CD14-positive monocyte (primary cell): ENCODE results near the gene TIMM17B. TPM values are rescaled to one million over a fixed set of nuclear protein-coding genes. Genes with fewer than 3 reads are reported as not detected.

Experiments used
- DNase-seq, 3 donors: peaks; one replicate each; pipeline ENCODE4 v3.0.0-alpha.2; 2011 to 2022
- H2AFZ ChIP-seq: 2 replicates; pipeline ENCODE4 v1.6.0; 2012; ENCODE audit warnings: mild to moderate bottlenecking, low read depth, low read length, inconsistent platforms; ENCODE audit not compliant: insufficient read depth, poor library complexity, severe bottlenecking
- H3K27ac ChIP-seq, 2 donors: 1 replicate in 1 of 2; 2 replicates in 1 of 2; pipeline ENCODE4 v1.5.1; 2012 to 2013; ENCODE audit warnings: low read length in 2 of 2, control low read depth in 1 of 2, inconsistent platforms in 1 of 2, low read depth in 1 of 2, mild to moderate bottlenecking in 1 of 2
- H3K27me3 ChIP-seq, 2 donors: one replicate each; pipeline versions ENCODE4 v1.6.0 to v1.6.1; 2011 to 2013; ENCODE audit warnings: low read length in 2 of 2; ENCODE audit not compliant: control insufficient read depth in 2 of 2, insufficient read depth in 2 of 2
- H3K36me3 ChIP-seq, 2 donors: replicated peaks in 1 of 2; 1 replicate in 1 of 2; 2 replicates in 1 of 2; pipeline versions ENCODE4 v1.5.1 to v1.6.1; 2012 to 2013; ENCODE audit warnings: low read length in 2 of 2, control low read depth in 1 of 2, inconsistent platforms in 1 of 2, mild to moderate bottlenecking in 1 of 2; ENCODE audit not compliant: insufficient read depth in 2 of 2, control insufficient read depth in 1 of 2
- H3K4me1 ChIP-seq, 2 donors: 1 replicate in 1 of 2; 2 replicates in 1 of 2; pipeline versions ENCODE4 v1.5.1 to v1.6.1; 2012 to 2013; ENCODE audit warnings: low read length in 2 of 2, control low read depth in 1 of 2, inconsistent platforms in 1 of 2, mild to moderate bottlenecking in 1 of 2, moderate library complexity in 1 of 2; ENCODE audit not compliant: insufficient read depth in 2 of 2, control insufficient read depth in 1 of 2
- H3K4me2 ChIP-seq: replicated peaks from 2 replicates; pipeline ENCODE3; 2012; ENCODE audit warnings: low read length, moderate library complexity, mild to moderate bottlenecking; ENCODE audit not compliant: poor library complexity, severe bottlenecking; ENCODE audit errors: extremely low read depth
- H3K4me3 ChIP-seq, 3 experiments: fragments of 200-600 bp in 1 of 3; sonication (generic) in 1 of 3; replicated peaks in 1 of 3; 1 replicate in 2 of 3; 2 replicates in 1 of 3; pipeline ENCODE4 v1.5.1; 2011 to 2013; ENCODE audit warnings: low read length in 3 of 3, mild to moderate bottlenecking in 3 of 3, control low read depth in 2 of 3, low read depth in 2 of 3, inconsistent platforms in 1 of 3, moderate library complexity in 1 of 3
- H3K79me2 ChIP-seq: 2 replicates; pipeline ENCODE4 v1.6.0; 2012; ENCODE audit warnings: mild to moderate bottlenecking, control low read depth, inconsistent platforms, low read length, moderate library complexity; ENCODE audit not compliant: insufficient read depth
- H3K9ac ChIP-seq: 2 replicates; pipeline ENCODE4 v1.6.0; 2017; ENCODE audit warnings: low read length, mild to moderate bottlenecking; ENCODE audit not compliant: insufficient read depth, poor library complexity, severe bottlenecking
- H3K9me3 ChIP-seq, 2 donors: replicated peaks in 1 of 2; 1 replicate in 1 of 2; 2 replicates in 1 of 2; pipeline versions ENCODE4 v1.5.1 to v1.6.1; 2012 to 2013; ENCODE audit warnings: low read length in 2 of 2, control low read depth in 1 of 2; ENCODE audit not compliant: control insufficient read depth in 1 of 2, insufficient read depth in 1 of 2
- H4K20me1 ChIP-seq: 2 replicates; pipeline ENCODE4 v1.6.0; 2012; ENCODE audit warnings: mild to moderate bottlenecking, low read length, control low read depth, moderate library complexity; ENCODE audit not compliant: insufficient read depth
- H3K27ac Mint-ChIP-seq, 7 donors: one replicate each; pipeline ENCODE4 v1.8.0; 2020; ENCODE audit warnings: mild to moderate bottlenecking in 7 of 7, mixed read lengths in 7 of 7, moderate library complexity in 6 of 7, inconsistent platforms in 2 of 7
- H3K27me3 Mint-ChIP-seq, 3 donors: one replicate each; pipeline ENCODE4 v1.8.0; 2021 to 2022; ENCODE audit warnings: low read depth in 3 of 3, mild to moderate bottlenecking in 3 of 3, mixed read lengths in 3 of 3, moderate library complexity in 3 of 3, inconsistent platforms in 1 of 3
- H3K36me3 Mint-ChIP-seq, 2 donors: one replicate each; pipeline ENCODE4 v1.8.0; 2020; ENCODE audit warnings: mixed read lengths in 2 of 2, inconsistent platforms in 1 of 2, mild to moderate bottlenecking in 1 of 2
- H3K4me1 Mint-ChIP-seq: one replicate; pipeline ENCODE4 v1.8.0; 2020; ENCODE audit warnings: mild to moderate bottlenecking, mixed read lengths
- H3K4me3 Mint-ChIP-seq, 2 donors: one replicate each; pipeline ENCODE4 v1.8.0; 2020; ENCODE audit warnings: mild to moderate bottlenecking in 2 of 2, mixed read lengths in 2 of 2, moderate library complexity in 1 of 2
- H3K9me3 Mint-ChIP-seq, 7 donors: one replicate each; pipeline ENCODE4 v1.8.0; 2020 to 2022; ENCODE audit warnings: mixed read lengths in 7 of 7, mild to moderate bottlenecking in 6 of 7, moderate library complexity in 6 of 7, inconsistent platforms in 2 of 7
- CTCF ChIP-seq: fragments of 200-600 bp; IDR thresholded peaks from one replicate; pipeline ENCODE4 v1.8.0; 2022; ENCODE audit warnings: antibody characterized with exemption, mild to moderate bottlenecking
- WGBS: methylation state at CpG from one replicate; pipeline ENCODE4 v1.1.5; 2013; ENCODE audit warnings: missing lambda C conversion rate; ENCODE audit not compliant: insufficient coverage; 5-methylcytosine and 5-hydroxymethylcytosine counted together
- intact Hi-C, 2 donors: fragments of 100-400 bp; cut with micrococcal nuclease; formaldehyde crosslinking; loops; one replicate each; pipeline versions ENCODE4 v1.15.0 to v1.15.1; 2023
- polyA plus RNA-seq, 3 donors: library from polyadenylated mRNA; depleted of rRNA in 1 of 3; unstranded in 2 of 3; stranded (reverse) in 1 of 3; fragments of 300-500 nt in 2 of 3; fragments of >200 nt in 1 of 3; fragmentation: Illumina TruSeq in 2 of 3; gene quantifications; 1 replicate in 2 of 3; 2 replicates in 1 of 3; pipeline ENCODE4 v1.2.3, GENCODE V29; 2012 to 2021

TIMM17B gene
- polyA plus RNA-seq, 3 donors: 52.2 to 86.9 (median 86.8) TPM

DNA sequence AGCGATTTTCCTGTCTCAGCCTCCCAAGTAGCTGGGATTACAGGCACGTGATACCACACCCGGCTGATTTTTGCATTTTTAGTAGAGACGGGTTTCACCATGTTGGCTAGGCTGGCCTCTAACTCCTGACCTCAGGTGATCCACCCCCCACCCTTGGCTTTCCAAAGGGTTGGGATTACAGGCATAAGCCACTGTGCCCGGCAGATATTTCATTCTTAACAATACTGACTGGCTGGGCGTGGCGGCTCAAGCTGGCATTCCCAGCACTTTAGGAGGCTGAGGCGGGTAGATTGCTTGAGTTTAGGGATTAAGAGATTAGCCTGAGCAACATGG lies 1.5 kb upstream of the TIMM17B start:
- Histone ChIP-seq H3K27ac (no peak overlapping the region), H3K79me2 (peaks cover 32% of the 10 kb centered on the region), H3K9me3 (no peaks in the 10 kb centered on the region), H3K9ac (no peak overlapping the region), H3K4me3 (no peak overlapping the region), H3K4me2 (no peak overlapping the region), H4K20me1 (peaks cover 31% of the 10 kb centered on the region), H3K36me3 (peaks cover 27 to 50% of the 10 kb centered on the region in 2 donors), H3K27me3 (no peaks in the 10 kb centered on the region), H2AFZ (no peak overlapping the region), H3K4me1 (peaks cover 19 to 23% of the 10 kb centered on the region in 2 donors)
- Mint-ChIP-seq H3K9me3 (peaks cover 0 to 28% (median 2%) of the 10 kb centered on the region in 7 donors), H3K36me3 (peaks cover 40 to 41% of the 10 kb centered on the region in 2 donors), H3K4me3 (no peak overlapping the region), H3K27ac (no peak overlapping the region), H3K27me3 (peaks cover 0 to 3% (median 0%) of the 10 kb centered on the region in 3 donors), H3K4me1 (peaks cover 15% of the 10 kb centered on the region)
- no peak for TF ChIP-seq CTCF
- intact Hi-C loops: loop anchor here (5.0 to 10.0 kb wide), 3 partner anchors 46 to 146 kb away; partner anchors contain the start of genes HDAC6 (in 2 of the 2) and TFE3 (in 1 of the 2)
- no CpG with 5 or more reads among the region's 8 CpGs for WGBS
- DNase-seq: no peak

GRCh38 chrX:48897157-48897624 lies 377 bp downstream of the TIMM17B start:
- no peaks in the 10 kb centered on the region for H3K9me3 ChIP-seq
- peak overlapping the region; percentile 98 to 100 for H3K27ac ChIP-seq
- peaks cover 24 to 47% of the 10 kb centered on the region in 2 donors for H3K36me3 ChIP-seq
- TF ChIP-seq CTCF: no peak
- under 1% methylated on average over 24 of the region's 38 CpGs for WGBS
- Mint-ChIP-seq H3K4me3 (peak overlapping the region; percentile 87 to 96), H3K27me3 (peaks cover 0 to 6% (median 0%) of the 10 kb centered on the region in 3 donors), H3K4me1 (peaks cover 15% of the 10 kb centered on the region), H3K27ac (peak overlapping the region; percentile 94 to 100 (median 98)), H3K9me3 (peaks cover 0 to 32% (median 2%) of the 10 kb centered on the region in 7 donors), H3K36me3 (peaks cover 31 to 37% of the 10 kb centered on the region in 2 donors)
- intact Hi-C loops: loop anchor here (5.0 to 10.0 kb wide), 3 partner anchors 48 to 148 kb away; partner anchors contain the start of genes HDAC6 (in 2 of the 2) and TFE3 (in 1 of the 2)
- H2AFZ ChIP-seq: peak overlapping the region; percentile 26
- H3K9ac ChIP-seq: peak overlapping the region; percentile 95
- peaks cover 24% of the 10 kb centered on the region for H4K20me1 ChIP-seq
- H3K79me2 ChIP-seq: peaks cover 32% of the 10 kb centered on the region
- H3K4me1 ChIP-seq: peaks cover 19 to 28% of the 10 kb centered on the region in 2 donors
- peak; percentile 62 to 87 (median 81) for DNase-seq
- peak overlapping the region; percentile 79 for H3K4me2 ChIP-seq
- no peaks in the 10 kb centered on the region for H3K27me3 ChIP-seq
- H3K4me3 ChIP-seq: peak overlapping the region; percentile 81 to 98 (median 88)
